GM10248 (cell line): ENCODE data around the gene SNUPN.

Experiments used
- CTCF ChIA-PET: fragments of 300-600 bp; sonication (Branson Sonifier 250); formaldehyde crosslinking; extraction: SDS; loops from one replicate; lab custom pipeline; 2021; ENCODE audit warnings: antibody characterized with exemption; lab: Yijun Ruan, JAX
- POLR2A ChIA-PET: fragments of 350-650 bp; sonication (Branson Sonifier 250); formaldehyde crosslinking; extraction: SDS; loops from one replicate; lab custom pipeline; 2020; ENCODE audit warnings: antibody characterized with exemption; lab: Yijun Ruan, JAX
- DNase-seq: peaks from one replicate; pipeline ENCODE4 v3.0.0; 2012; ENCODE audit errors: extremely low spot score
- TF ChIP-seq, protein P1 (sequence below): IDR thresholded peaks from 2 replicates; pipeline ENCODE4 v1.5.1; 2012; ENCODE audit warnings: mild to moderate bottlenecking, low read depth; ENCODE audit errors: extremely low read depth, missing control alignments, control extremely low read depth

Gene SNUPN

DNA sequence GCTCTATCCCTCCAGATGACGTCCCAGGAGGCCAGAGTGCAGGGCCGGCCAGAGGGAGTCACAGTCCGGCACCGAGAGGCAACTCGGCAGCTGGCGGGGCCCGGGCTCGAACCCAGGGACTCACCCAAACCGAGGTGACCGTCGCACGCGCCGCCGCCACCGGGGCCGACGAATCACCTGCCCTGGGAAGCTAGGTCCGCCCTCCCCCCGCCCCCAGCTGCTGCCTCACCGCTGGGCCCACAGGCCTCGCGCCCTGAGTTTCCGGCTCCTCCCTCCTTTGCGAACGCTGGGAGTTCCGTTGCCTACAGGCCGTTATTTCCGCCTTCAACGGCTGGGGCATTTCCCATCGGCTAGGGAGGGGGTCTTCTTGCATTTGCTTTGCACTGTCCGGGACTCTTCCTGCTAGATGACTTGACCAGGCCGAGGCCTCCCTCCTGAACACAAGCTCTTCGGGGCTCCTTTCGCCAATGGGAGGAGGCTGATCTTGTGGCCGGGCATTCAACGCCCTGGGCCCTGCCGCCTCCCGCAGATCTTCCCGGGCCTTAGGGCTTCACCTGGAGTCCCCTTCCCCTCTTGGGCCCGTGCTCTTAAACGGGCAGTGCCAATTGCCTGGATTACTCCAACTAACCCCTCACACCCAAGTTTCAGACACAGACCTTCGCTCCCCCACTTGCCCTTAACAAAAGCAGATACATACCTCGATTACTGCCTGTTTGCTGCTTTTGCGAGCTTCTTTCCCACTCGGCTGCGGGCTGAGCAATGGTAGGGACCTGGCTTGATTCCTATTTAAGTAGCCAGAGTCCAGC, at the start of gene SNUPN:
Gene SNUPN (minus strand): TSS at position 184 of the 806 bp plus-strand sequence. CDS start 4,674 bp downstream, outside the sequence.
- peak; percentile 99 for DNase-seq
- TF ChIP-seq, protein P1, sequence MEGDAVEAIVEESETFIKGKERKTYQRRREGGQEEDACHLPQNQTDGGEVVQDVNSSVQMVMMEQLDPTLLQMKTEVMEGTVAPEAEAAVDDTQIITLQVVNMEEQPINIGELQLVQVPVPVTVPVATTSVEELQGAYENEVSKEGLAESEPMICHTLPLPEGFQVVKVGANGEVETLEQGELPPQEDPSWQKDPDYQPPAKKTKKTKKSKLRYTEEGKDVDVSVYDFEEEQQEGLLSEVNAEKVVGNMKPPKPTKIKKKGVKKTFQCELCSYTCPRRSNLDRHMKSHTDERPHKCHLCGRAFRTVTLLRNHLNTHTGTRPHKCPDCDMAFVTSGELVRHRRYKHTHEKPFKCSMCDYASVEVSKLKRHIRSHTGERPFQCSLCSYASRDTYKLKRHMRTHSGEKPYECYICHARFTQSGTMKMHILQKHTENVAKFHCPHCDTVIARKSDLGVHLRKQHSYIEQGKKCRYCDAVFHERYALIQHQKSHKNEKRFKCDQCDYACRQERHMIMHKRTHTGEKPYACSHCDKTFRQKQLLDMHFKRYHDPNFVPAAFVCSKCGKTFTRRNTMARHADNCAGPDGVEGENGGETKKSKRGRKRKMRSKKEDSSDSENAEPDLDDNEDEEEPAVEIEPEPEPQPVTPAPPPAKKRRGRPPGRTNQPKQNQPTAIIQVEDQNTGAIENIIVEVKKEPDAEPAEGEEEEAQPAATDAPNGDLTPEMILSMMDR = no peak
- CTCF ChIA-PET = interaction anchor here (1.1 to 3.8 kb wide), 6 partner anchors 9 to 257 kb away, joined by 3 to 24 read pairs (median 6); partner anchors contain the start of genes IMP3 and MAN2C1
- POLR2A ChIA-PET = interaction anchor here (0.8 to 1.4 kb wide), 4 partner anchors 14 to 174 kb away, joined by 3 to 13 read pairs (median 6); partner anchors contain the start of genes IMP3, SIN3A and SNX33

DNA sequence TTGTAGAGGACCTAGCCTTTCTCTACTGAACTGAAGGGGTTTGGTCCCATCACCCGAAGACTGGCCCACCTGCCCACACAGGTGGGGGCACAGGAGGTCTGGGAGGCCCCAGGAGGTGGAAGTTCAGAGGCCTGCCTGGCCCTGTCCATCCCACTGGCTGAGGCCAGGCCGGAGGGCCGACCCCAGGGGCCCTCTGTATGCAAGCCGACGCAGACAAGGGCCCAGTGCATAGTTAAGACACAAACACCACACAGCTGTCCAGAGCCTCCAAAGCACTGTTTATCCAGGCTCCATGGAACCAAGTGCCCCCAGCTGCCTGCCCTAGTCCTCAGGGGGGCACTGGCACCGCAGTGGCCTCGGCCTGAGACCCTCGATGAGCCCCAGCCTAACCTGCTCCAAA, 48.8 kb upstream of the SNUPN start:
- no peak for DNase-seq
- ChIA-PET POLR2A (no interaction called here), CTCF (interaction anchor here (1.2 to 3.7 kb wide), 2 partner anchors 12 to 306 kb away, joined by 3 to 16 read pairs; no protein-coding TSS in a partner anchor)
- TF ChIP-seq, protein P1 = no peak

DNA sequence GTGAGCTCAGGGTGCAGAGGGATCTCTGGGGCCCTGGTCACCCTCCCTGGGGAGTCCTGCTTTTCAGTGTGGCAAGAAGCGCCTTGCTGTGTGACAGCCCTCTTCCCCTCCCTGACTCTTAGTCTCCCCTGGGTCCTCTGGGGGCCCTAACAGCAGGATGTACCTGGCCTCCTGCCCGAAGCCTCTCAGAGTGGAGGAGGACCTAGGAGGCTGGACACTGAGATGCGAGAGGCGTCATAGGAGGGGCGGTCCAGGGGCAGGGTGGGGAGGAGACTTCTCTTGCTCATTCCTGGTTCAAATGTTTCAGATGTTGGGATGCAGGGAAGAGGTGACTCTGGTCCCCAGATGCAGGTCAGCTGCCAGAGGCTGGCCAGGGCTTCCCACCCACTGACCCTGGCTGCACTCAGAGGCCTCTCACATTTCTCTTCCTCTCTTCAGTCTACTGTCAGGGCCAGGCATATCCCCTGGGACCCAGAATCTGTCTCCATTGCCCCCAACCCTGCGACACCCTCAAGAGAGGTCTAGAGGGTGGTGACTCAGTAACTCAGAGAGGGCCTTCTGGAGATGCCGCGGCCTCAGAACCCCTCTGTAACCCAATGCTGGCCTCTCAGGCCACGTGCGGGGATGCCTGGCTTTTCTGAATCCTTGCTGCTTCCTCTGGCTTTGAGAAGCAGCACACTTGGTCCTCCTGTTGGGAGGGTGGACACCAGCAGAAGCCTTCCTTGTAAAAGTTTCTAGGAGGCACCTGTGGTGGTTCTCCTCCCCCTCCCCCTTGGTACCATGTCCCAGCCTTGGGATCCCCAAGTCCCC, 48.1 kb upstream of the SNUPN start:
- CTCF ChIA-PET = interaction anchor here (1.3 to 5.7 kb wide), 2 partner anchors 12 to 138 kb away, joined by 3 to 31 read pairs; no protein-coding TSS in a partner anchor
- POLR2A ChIA-PET = no interaction called here
- DNase-seq = no peak
- TF ChIP-seq, protein P1 = no peak

DNA sequence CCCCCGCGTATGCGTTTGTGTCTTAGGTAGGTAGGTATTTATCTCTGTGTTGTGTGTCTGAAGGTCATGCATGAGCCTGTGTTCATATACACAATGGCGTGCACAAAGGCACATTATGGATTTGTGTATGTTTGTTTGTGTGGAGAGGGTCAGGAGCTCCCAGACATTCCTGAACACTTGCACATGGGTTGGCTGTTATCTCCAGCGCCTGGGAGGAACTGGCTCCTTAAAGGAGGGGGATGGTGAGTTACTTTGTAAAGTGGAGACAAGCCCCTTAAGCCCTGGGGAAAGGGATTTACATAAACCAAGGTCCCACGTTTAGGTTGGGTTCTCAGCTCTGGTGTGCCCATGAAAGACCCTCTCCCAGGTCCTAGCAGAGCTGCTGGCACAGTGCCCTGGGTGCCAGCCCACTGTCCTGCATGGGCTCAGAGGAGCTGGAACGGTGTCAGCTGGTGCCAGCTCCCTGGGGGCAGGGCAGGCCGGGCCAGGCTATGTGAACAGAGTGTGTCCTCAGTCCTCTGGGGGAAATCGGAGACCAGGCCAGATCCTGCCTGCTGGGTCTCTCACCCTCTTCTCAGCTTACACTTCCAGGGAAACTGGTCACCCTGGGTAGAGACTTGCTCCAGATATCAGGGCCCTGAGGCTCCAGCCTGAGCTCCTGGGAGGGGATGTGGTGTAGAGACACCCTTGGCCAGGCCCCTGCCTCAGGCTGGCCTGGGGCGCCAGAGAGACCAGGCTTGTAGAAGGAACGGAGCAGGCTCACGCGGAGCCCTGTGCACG, 47.3 kb upstream of the SNUPN start:
- DNase-seq = no peak
- POLR2A ChIA-PET = no interaction called here
- TF ChIP-seq, protein P1 = no peak
- CTCF ChIA-PET = interaction anchor here (1.3 to 5.7 kb wide), 2 partner anchors 12 to 138 kb away, joined by 3 to 31 read pairs; no protein-coding TSS in a partner anchor

DNA sequence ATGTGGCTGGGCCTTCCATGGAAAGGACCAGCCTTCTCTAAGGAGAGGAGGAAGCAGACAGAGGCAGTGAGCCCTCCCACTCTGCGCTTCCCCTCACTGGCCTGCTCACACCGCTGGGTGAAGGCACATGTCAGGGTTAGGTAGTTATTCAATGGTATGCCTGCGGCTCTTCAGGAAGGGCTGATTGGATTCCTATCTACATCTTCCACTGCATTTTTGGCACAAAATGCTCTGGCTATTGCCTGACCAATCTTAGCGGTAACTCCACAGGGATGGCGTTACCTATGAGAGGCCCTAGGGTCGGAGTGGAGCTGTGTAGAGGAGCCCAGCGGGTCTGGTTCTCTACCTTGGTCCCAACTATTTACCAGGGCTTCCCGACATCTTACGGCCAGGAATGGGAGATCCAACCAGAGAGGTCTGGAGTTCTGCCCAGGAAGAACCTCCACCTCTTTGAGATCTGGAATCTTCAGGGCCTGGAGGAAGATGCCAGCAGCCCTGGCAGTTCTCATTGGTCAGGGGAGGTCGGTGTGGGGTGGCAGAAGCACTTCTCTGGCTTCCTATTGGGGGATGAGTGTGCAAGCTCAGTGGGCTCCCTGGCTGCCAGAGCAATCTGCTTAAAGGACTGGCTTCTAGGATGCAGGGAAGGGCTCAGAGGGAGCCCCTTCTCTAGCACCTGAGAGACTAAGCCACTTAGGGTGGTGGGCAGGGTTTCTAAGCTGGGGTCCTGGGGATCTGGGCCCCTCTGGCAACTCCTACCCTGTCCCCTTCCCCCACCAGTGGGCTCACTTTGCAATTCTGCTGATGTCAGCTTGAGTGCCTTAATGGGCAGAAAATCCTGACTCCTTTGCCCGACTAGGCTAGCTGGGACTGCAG, 46.4 kb upstream of the SNUPN start:
- POLR2A ChIA-PET = no interaction called here
- CTCF ChIA-PET = interaction anchor here (1.3 to 5.7 kb wide), 3 partner anchors 13 to 163 kb away, joined by 3 to 31 read pairs (median 5); no protein-coding TSS in a partner anchor
- TF ChIP-seq, protein P1 = no peak
- DNase-seq = no peak
